Stomach (tissue), 4 donors: ENCODE measurements around the gene GDPGP1.

Source experiments
- CTCF ChIP-seq, 7 experiments: fragments of 450-650 bp in 4 of 7; fragments of 200-600 bp in 3 of 7; sonication (generic) in 3 of 7; IDR thresholded peaks; one replicate each; pipeline ENCODE4 v1.5.1; 2016 to 2019; ENCODE audit warnings: antibody characterized with exemption in 7 of 7, control low read depth in 2 of 7, mild to moderate bottlenecking in 1 of 7
- POLR2A ChIP-seq, 4 donors: fragments of 450-650 bp; IDR thresholded peaks; one replicate each; pipeline ENCODE4 v1.6.1; 2016; ENCODE audit warnings: antibody characterized with exemption in 4 of 4, control low read depth in 2 of 4, mild to moderate bottlenecking in 1 of 4, moderate library complexity in 1 of 4

DNA sequence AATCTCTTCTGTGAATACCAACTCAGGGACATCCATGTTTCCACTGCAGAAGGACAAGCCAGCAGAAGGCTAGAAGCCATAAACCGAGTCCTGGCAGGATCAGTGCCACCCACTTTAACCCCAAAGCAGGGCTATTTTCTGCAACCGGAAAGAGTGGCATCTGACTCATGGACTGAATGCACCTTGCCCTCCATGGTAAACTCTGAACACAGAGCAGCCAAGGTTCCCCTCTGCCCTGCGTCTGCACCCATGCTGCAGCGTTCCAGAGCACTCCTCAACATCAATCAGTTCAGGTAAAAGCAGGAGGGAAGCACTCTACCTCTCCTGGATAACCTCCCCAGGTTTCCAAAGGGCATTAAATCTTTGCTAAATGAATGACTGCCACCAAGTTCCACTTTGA is 30.7 kb downstream of the GDPGP1 start:
- TF ChIP-seq POLR2A (IDR thresholded peaks at IDR 0.05) (no peak), CTCF (IDR thresholded peaks at IDR 0.05) (no peak)
